Tongue (tissue), 2 donors: Measurements from ENCODE around the gene LMX1A. TPM values are rescaled to one million over a fixed set of nuclear protein-coding genes. Genes with fewer than 3 reads are reported as not detected.

ENCODE experiments used
- DNase-seq: peaks from one replicate; pipeline ENCODE4 v3.0.0-alpha.2; 2015
- total RNA-seq: library from RNA; depleted of rRNA; stranded (reverse); fragments of >200 nt; gene quantifications from one replicate; pipeline ENCODE4 v1.2.3, GENCODE V29; 2014

LMX1A gene
- total RNA-seq, 1 donor from 2014 or later = 0.72 TPM

GRCh38 chr1:165325460-165326203 lies 30.9 kb downstream of the LMX1A start:
- no peak for DNase-seq

- DNase-seq = no peak
These were observed 32.5 kb downstream of the LMX1A start for GRCh38 chr1:165324050-165324449.

- DNase-seq = no peak
These were observed 38.9 kb downstream of the LMX1A start for GRCh38 chr1:165317612-165318011.

GRCh38 chr1:165316153-165316772 lies 40.3 kb downstream of the LMX1A start:
- no peak for DNase-seq

GRCh38 chr1:165315481-165315880 lies 41.0 kb downstream of the LMX1A start:
- no peak for DNase-seq

- DNase-seq = no peak
These were observed 42.6 kb downstream of the LMX1A start for GRCh38 chr1:165313903-165314302.

GRCh38 chr1:165312591-165312990 lies 43.9 kb downstream of the LMX1A start:
- DNase-seq = no peak

- no peak for DNase-seq
These were observed 49.7 kb downstream of the LMX1A start for GRCh38 chr1:165306543-165307434.

GRCh38 chr1:165303386-165303785 lies 53.1 kb downstream of the LMX1A start:
- no peak for DNase-seq

GRCh38 chr1:165300400-165300903 lies 56.1 kb downstream of the LMX1A start:
- DNase-seq = no peak

- no peak for DNase-seq
These were observed 58.2 kb downstream of the LMX1A start for GRCh38 chr1:165298203-165298820.

GRCh38 chr1:165296205-165296604 lies 60.3 kb downstream of the LMX1A start:
- DNase-seq = no peak

GRCh38 chr1:165290148-165290547 lies 66.4 kb downstream of the LMX1A start:
- peak; percentile 49 for DNase-seq

GRCh38 chr1:165289556-165289955 lies 67.0 kb downstream of the LMX1A start:
- no peak for DNase-seq

GRCh38 chr1:165288350-165289120 lies 68.0 kb downstream of the LMX1A start:
- DNase-seq = peak; percentile 59

GRCh38 chr1:165287781-165288180 lies 68.7 kb downstream of the LMX1A start:
- no peak for DNase-seq

- DNase-seq = no peak
These were observed 69.2 kb downstream of the LMX1A start for GRCh38 chr1:165287329-165287728.

- DNase-seq = no peak
These were observed 72.1 kb downstream of the LMX1A start for GRCh38 chr1:165284454-165284853.

- no peak for DNase-seq
These were observed 75.2 kb downstream of the LMX1A start for GRCh38 chr1:165281207-165281901.

- no peak for DNase-seq
These were observed 76.6 kb downstream of the LMX1A start for GRCh38 chr1:165279882-165280281.

- no peak for DNase-seq
These were observed 80.2 kb downstream of the LMX1A start for GRCh38 chr1:165276314-165276713.
